ENCODE results near the gene MSI2. TPM values are rescaled to one million over a fixed set of nuclear protein-coding genes. Genes with fewer than 3 reads are reported as not detected.

MSI2 gene
- total and polyA plus RNA-seq, 2 donors (not counting 3 experiments of a cell fraction or from before 2014, with no cell fraction given) = 20.9 to 59.3 TPM

- intact Hi-C loops (cut with micrococcal nuclease) = no loop called here
- no peaks in the 10 kb centered on the region for H3K36me3 ChIP-seq (ENCODE audit: control insufficient read depth in 2 of 2, extremely low read depth in 1 of 2, insufficient read depth in 2 of 2, low read length in 2 of 2)
- H3K9me1 ChIP-seq (replicated peaks; ENCODE audit: control insufficient read depth, extremely low read depth, insufficient read depth, low read length) = no peaks in the 10 kb centered on the region
Observed at GRCh38 chr17:57692770-57693169, 436.4 kb downstream of the MSI2 start.

More at GRCh38 chr17:57692770-57693169, 436.4 kb downstream of the MSI2 start:
- TF ChIP-seq CTCF (IDR thresholded peaks at IDR 0.05; ENCODE audit: extremely low read depth in 1 of 2, insufficient read depth in 1 of 2, low read depth in 1 of 2, low read length in 2 of 2) = no peak
- TF ChIP-seq FOS (IDR thresholded peaks at IDR 0.05; ENCODE audit: borderline replicate concordance, insufficient read depth, low read length) = no peak
- no peak for TF ChIP-seq EZH2 (IDR thresholded peaks at IDR 0.05; ENCODE audit: borderline replicate concordance, low read depth, low read length, severe bottlenecking)
- TF ChIP-seq POLR2AphosphoS5 (IDR thresholded peaks at IDR 0.05; ENCODE audit: insufficient read depth, low read depth, low read length) = no peak
- no peak for TF ChIP-seq POLR2A (IDR thresholded peaks at IDR 0.05; ENCODE audit: low read depth, low read length)
- TF ChIP-seq MAX (IDR thresholded peaks at IDR 0.05; ENCODE audit: insufficient read depth, insufficient read length) = no peak
- no peak for TF ChIP-seq MYC (IDR thresholded peaks at IDR 0.05; ENCODE audit: low read depth, low read length)
- no peak for TF ChIP-seq GATA2 (IDR thresholded peaks at IDR 0.05; ENCODE audit: insufficient read depth, insufficient read length, low read depth, low read length)
- no peak for TF ChIP-seq JUN (IDR thresholded peaks at IDR 0.05; ENCODE audit: borderline replicate concordance, insufficient read depth, insufficient read length, low read depth)
- DNase-seq (ENCODE audit: low read depth, low spot score) (no peak), FAIRE-seq (no peak)
- dilution Hi-C loops (cut with MboI; ENCODE audit: extremely low pct_ligation_motif_present, low sequenced_read_pairs) = no loop called here
- no peak overlapping the region for H3K9ac ChIP-seq (replicated peaks; ENCODE audit: extremely low read depth, insufficient read depth, low read length)
- ChIA-PET CTCF (no interaction called here), POLR2A (interaction anchor here (0.6 kb wide), 1 partner anchor 10 kb away, joined by 3 read pairs; no protein-coding TSS in a partner anchor)
- H3K27ac ChIP-seq (ENCODE audit: insufficient read depth, low read depth, low read length) = no peak overlapping the region
- H3K79me2 ChIP-seq (ENCODE audit: control insufficient read depth, insufficient read depth, low read length) = no peaks in the 10 kb centered on the region
- no peak overlapping the region for H3K4me2 ChIP-seq (ENCODE audit: insufficient read depth, low read length)
- BruUV-seq (replicated peaks) = no TSS peak
- H3K4me1 ChIP-seq (ENCODE audit: control insufficient read depth, extremely low read depth, insufficient read depth, low read length) = no peaks in the 10 kb centered on the region
- H3K27me3 ChIP-seq (ENCODE audit: control insufficient read depth in 2 of 2, insufficient read depth in 2 of 2, low read length in 2 of 2) = peaks cover 0 to 13% of the 10 kb centered on the region in 2 experiments
- no peak overlapping the region for H3K4me3 ChIP-seq (replicated peaks in 1 of 3; ENCODE audit: insufficient read depth in 1 of 3, low read depth in 1 of 3, low read length in 3 of 3)
- H4K20me1 ChIP-seq (replicated peaks; ENCODE audit: control insufficient read depth, extremely low read depth, insufficient read depth, low read length) = no peaks in the 10 kb centered on the region
- H3K9me3 ChIP-seq (replicated peaks; ENCODE audit: control insufficient read depth, insufficient read depth, low read length) = no peaks in the 10 kb centered on the region
- no peak overlapping the region for H2AFZ ChIP-seq (ENCODE audit: low read depth, low read length)

All from endothelial cell of umbilical vein (primary cell).